Medulla oblongata (tissue), 1 donor: Measurements from ENCODE around the gene SLC12A3.

ENCODE experiments used
- DNase-seq: peaks from one replicate; pipeline ENCODE4 v3.0.0-alpha.2; 2015; ENCODE audit errors: extremely low spot score

Gene SLC12A3

GRCh38 chr16:56886826-56887225 lies 21.8 kb downstream of the SLC12A3 start:
- DNase-seq: no peak

GRCh38 chr16:56888806-56889205 lies 23.8 kb downstream of the SLC12A3 start:
- DNase-seq: no peak

GRCh38 chr16:56889206-56889605 lies 24.2 kb downstream of the SLC12A3 start:
- DNase-seq: no peak

- no peak for DNase-seq
These were observed 26.7 kb downstream of the SLC12A3 start for GRCh38 chr16:56891685-56892084.

- DNase-seq: no peak
These were observed 27.7 kb downstream of the SLC12A3 start for GRCh38 chr16:56892705-56893104.

GRCh38 chr16:56894331-56894917 lies 29.4 kb downstream of the SLC12A3 start:
- DNase-seq: no peak

- DNase-seq: no peak
These were observed 30.8 kb downstream of the SLC12A3 start for GRCh38 chr16:56895813-56896212.

- DNase-seq: no peak
These were observed 31.2 kb downstream of the SLC12A3 start for GRCh38 chr16:56896244-56896643.

GRCh38 chr16:56897026-56897799 lies 32.2 kb downstream of the SLC12A3 start:
- no peak for DNase-seq

- no peak for DNase-seq
These were observed 33.8 kb downstream of the SLC12A3 start for GRCh38 chr16:56898847-56899246.

- no peak for DNase-seq
These were observed 38.9 kb downstream of the SLC12A3 start for GRCh38 chr16:56903866-56904265.

- no peak for DNase-seq
These were observed 42.4 kb downstream of the SLC12A3 start for GRCh38 chr16:56907401-56907800.

- no peak for DNase-seq
These were observed 44.5 kb downstream of the SLC12A3 start for GRCh38 chr16:56909527-56909979.

- DNase-seq: no peak
These were observed 45.1 kb downstream of the SLC12A3 start for GRCh38 chr16:56910112-56910511.

GRCh38 chr16:56910654-56911539 lies 45.9 kb downstream of the SLC12A3 start:
- peak; percentile 80 for DNase-seq

GRCh38 chr16:56911771-56912571 lies 47.0 kb downstream of the SLC12A3 start:
- peak; percentile 83 for DNase-seq

GRCh38 chr16:56912746-56913708 lies 48.0 kb downstream of the SLC12A3 start:
- DNase-seq: no peak

- no peak for DNase-seq
These were observed 49.9 kb downstream of the SLC12A3 start for GRCh38 chr16:56914896-56915295.

GRCh38 chr16:56915336-56916119 lies 50.5 kb downstream of the SLC12A3 start:
- DNase-seq: no peak
